Astrocyte of the spinal cord (primary cell): ENCODE measurements around the gene PRND.

Experiments
- DNase-seq: peaks from one replicate; pipeline ENCODE4 v3.0.0; 2011; ENCODE audit warnings: low read depth, low spot score
- H3K4me3 ChIP-seq: 2 replicates; pipeline ENCODE4 v1.5.1; 2011; ENCODE audit warnings: low read depth, mild to moderate bottlenecking, low read length, moderate library complexity
- in situ Hi-C: cut with HindIII; loops from 2 replicates; pipeline ENCODE4 v1.10.0; 2017; ENCODE audit warnings: low sequenced_read_pairs
- TF ChIP-seq, protein P1 (sequence below): IDR thresholded peaks from 2 replicates; pipeline ENCODE4 v1.5.1; 2012; ENCODE audit warnings: low read depth, mild to moderate bottlenecking, low read length, inconsistent platforms

The PRND gene

GRCh38 chr20:4764805-4765204, 43.1 kb downstream of the PRND start:
- TF ChIP-seq, protein P1, sequence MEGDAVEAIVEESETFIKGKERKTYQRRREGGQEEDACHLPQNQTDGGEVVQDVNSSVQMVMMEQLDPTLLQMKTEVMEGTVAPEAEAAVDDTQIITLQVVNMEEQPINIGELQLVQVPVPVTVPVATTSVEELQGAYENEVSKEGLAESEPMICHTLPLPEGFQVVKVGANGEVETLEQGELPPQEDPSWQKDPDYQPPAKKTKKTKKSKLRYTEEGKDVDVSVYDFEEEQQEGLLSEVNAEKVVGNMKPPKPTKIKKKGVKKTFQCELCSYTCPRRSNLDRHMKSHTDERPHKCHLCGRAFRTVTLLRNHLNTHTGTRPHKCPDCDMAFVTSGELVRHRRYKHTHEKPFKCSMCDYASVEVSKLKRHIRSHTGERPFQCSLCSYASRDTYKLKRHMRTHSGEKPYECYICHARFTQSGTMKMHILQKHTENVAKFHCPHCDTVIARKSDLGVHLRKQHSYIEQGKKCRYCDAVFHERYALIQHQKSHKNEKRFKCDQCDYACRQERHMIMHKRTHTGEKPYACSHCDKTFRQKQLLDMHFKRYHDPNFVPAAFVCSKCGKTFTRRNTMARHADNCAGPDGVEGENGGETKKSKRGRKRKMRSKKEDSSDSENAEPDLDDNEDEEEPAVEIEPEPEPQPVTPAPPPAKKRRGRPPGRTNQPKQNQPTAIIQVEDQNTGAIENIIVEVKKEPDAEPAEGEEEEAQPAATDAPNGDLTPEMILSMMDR: no peak
- H3K4me3 ChIP-seq: no peak overlapping the region
- in situ Hi-C loops: no loop called here
- no peak for DNase-seq

- DNase-seq: no peak
- TF ChIP-seq, protein P1: no peak
- no peak overlapping the region for H3K4me3 ChIP-seq
- in situ Hi-C loops: no loop called here
These were observed 44.0 kb downstream of the PRND start for GRCh38 chr20:4765681-4766080.

GRCh38 chr20:4766631-4767030, 44.9 kb downstream of the PRND start:
- H3K4me3 ChIP-seq: no peak overlapping the region
- no peak for DNase-seq
- TF ChIP-seq, protein P1: no peak
- in situ Hi-C loops: no loop called here

DNA sequence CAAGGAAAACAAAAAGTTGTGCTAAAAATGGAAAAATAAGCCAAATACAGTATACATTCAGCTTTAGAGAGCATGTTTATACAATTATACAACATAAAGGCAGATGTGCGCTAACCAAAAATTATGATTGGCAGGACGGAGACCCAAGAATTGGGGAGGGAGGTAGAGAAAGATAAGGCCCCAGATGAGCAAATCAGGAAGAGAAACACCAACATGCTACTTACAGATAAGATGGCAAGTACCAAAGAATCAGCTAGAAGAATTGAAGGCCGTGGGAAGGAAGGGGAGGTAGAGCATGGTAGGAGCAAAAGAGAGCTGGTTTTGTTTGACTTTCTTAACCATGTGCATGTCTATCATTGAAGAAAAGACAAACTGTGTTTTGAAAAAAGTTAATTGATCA, 45.4 kb downstream of the PRND start:
- in situ Hi-C loops: no loop called here

GRCh38 chr20:4769328-4769727, 47.6 kb downstream of the PRND start:
- in situ Hi-C loops: no loop called here
- no peak for DNase-seq
- TF ChIP-seq, protein P1: no peak
- H3K4me3 ChIP-seq: no peak overlapping the region

More for the DNA sequence above, 45.4 kb downstream of the PRND start:
- H3K4me3 ChIP-seq: no peak overlapping the region
- TF ChIP-seq, protein P1: no peak
- DNase-seq: no peak

DNA sequence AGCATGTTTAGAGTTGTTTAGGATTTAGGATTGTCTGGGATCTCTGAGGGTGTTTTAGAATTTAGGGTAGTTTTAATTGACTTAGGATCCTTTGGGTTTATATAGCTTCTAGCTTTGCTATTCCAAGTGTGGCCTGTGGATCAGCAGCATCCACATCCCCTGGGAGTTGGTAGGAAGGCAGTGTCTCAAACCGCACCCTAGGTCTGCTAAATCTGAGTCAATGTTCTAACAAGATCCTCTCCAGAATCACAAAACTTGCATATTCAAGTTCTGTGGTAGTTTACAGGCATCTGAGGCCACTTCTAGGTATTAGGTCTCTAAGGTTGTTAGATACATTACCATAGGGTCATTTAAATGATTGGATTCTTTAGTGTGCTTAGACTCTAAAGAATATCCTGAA, 48.3 kb downstream of the PRND start:
- in situ Hi-C loops: no loop called here
- no peak for DNase-seq
- TF ChIP-seq, protein P1: no peak
- no peak overlapping the region for H3K4me3 ChIP-seq

DNA sequence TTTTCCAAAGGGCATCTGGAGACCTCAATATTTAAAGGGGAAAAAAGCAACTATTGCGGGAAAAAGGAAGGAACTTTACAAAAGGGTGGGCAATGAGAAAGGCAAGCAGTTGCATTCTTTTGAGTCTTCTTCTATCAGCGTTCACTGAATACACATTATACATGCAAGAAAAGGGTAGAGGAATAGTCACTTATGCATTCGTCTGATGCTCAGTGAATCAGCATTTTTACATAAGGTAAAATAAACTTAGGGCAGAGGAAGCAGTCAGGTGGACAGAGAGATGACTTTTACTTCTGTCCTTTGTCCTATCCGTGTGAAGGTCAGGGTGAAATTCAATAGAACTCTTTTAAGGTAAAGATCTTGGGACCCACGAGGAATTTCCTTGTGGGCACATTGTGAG, 49.3 kb downstream of the PRND start:
- no peak for DNase-seq
- TF ChIP-seq, protein P1: no peak
- H3K4me3 ChIP-seq: no peak overlapping the region
- in situ Hi-C loops: no loop called here
